ENCODE data around the gene TMOD2.

DNA sequence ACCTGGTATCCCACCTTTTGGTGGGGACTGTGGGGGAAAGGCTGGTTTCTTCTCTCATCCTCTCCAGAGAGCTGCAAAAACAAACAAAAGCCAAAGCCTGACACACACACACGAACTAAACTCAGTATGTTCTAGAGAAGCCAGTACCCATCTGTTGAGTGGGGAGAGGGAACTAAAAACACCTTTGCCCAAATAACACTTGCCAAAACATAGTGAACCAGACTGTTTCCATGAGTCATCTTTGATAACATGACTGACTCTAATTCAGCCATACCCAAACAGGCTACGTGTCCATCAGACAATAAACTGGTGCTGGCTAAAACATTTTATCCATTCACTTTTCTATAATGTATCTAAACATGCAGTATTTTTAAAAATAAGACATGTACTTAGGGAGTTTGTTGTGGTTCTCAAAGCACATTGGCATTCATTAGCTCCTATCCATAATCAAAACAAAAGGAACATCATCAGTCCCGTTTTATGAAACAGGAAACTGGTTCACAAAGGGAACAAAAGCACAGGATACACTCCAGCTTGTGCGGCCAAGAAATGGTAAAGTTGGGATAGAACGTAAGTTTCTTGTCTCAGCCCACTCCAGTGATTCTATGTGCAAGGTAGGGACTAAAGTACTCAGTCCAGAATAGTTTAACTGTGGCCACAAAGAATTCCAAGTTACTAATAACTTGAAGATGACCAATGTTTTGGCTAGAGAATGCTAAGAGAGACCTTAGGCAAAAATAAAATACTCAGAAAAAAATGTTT, 30.0 kb upstream of the TMOD2 start:
- TF ChIP-seq, protein P1, sequence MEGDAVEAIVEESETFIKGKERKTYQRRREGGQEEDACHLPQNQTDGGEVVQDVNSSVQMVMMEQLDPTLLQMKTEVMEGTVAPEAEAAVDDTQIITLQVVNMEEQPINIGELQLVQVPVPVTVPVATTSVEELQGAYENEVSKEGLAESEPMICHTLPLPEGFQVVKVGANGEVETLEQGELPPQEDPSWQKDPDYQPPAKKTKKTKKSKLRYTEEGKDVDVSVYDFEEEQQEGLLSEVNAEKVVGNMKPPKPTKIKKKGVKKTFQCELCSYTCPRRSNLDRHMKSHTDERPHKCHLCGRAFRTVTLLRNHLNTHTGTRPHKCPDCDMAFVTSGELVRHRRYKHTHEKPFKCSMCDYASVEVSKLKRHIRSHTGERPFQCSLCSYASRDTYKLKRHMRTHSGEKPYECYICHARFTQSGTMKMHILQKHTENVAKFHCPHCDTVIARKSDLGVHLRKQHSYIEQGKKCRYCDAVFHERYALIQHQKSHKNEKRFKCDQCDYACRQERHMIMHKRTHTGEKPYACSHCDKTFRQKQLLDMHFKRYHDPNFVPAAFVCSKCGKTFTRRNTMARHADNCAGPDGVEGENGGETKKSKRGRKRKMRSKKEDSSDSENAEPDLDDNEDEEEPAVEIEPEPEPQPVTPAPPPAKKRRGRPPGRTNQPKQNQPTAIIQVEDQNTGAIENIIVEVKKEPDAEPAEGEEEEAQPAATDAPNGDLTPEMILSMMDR (IDR thresholded peaks at IDR 0.05), result no peak
- TF ChIP-seq POLR2A (IDR thresholded peaks at IDR 0.05), result no peak
